Mucosa of rectum (tissue), 2 donors: Measurements from ENCODE around the gene COA3.

ENCODE experiments used
- H3K27ac ChIP-seq, 2 donors: one replicate each; pipeline ENCODE4 v1.7.0; 2013; ENCODE audit warnings: inconsistent platforms in 2 of 2, low read depth in 2 of 2, low read length in 2 of 2
- H3K27me3 ChIP-seq, 2 donors: one replicate each; pipeline ENCODE4 v1.7.0; 2013; ENCODE audit warnings: low read length in 2 of 2; ENCODE audit not compliant: control insufficient read depth in 2 of 2, insufficient read depth in 2 of 2
- H3K36me3 ChIP-seq, 2 donors: one replicate each; pipeline ENCODE4 v1.7.0; 2013; ENCODE audit warnings: low read length in 2 of 2; ENCODE audit not compliant: control insufficient read depth in 2 of 2, insufficient read depth in 2 of 2
- H3K4me1 ChIP-seq, 2 donors: one replicate each; pipeline ENCODE4 v1.7.0; 2013; ENCODE audit warnings: low read length in 2 of 2, mild to moderate bottlenecking in 1 of 2; ENCODE audit not compliant: control insufficient read depth in 2 of 2, insufficient read depth in 2 of 2
- H3K4me3 ChIP-seq, 2 donors: one replicate each; pipeline ENCODE4 v1.7.0; 2013; ENCODE audit warnings: low read length in 2 of 2
- H3K9ac ChIP-seq, 2 donors: one replicate each; pipeline ENCODE4 v1.7.0; 2013; ENCODE audit warnings: low read length in 2 of 2, low read depth in 1 of 2, mild to moderate bottlenecking in 1 of 2
- H3K9me3 ChIP-seq, 2 donors: one replicate each; pipeline ENCODE4 v1.7.0; 2013; ENCODE audit warnings: low read length in 2 of 2; ENCODE audit not compliant: control insufficient read depth in 2 of 2
- donor health status: healthy.
- donor health status: Normal muscosa, but diverticular disease.

The COA3 gene

DNA sequence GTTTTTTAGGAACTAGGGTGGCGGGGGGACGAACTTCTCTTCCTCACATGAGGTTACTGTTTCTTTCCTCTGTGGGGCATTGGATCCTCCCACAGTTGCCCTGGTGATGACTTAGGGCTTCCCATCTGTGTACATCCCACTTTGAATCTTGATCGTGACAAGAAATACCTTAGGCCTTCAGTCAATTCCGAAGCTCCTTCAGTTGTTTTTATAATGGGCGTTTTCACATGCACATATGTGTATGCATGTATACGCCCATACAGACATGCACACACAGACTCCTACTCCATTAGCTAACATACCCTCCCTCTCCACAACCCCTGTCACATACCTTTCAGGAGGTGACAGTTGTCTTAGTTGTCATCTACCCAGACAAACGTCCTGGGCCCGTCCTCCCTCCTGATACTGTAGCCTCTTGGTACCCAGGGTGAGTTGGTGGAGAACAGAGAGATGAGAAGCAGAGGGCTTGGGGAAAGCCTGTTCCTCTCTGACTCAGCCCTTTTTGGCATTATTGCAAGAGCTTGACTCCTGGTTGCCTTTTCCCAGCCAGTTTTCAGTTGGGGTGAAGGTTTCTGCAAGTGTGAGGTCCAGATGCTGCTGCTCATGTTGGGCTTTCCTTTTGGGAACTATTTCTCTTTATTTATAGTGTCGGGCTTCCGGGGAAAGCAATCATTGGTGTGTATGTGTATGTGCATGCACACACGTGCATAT lies 43.6 kb upstream of the COA3 start:
- no peak overlapping the region for H3K9ac ChIP-seq
- no peaks in the 10 kb centered on the region for H3K4me1 ChIP-seq
- no peak overlapping the region for H3K4me3 ChIP-seq
- no peak overlapping the region for H3K27ac ChIP-seq
- H3K36me3 ChIP-seq: peaks cover 62 to 63% of the 10 kb centered on the region in 2 donors
- H3K27me3 ChIP-seq: no peaks in the 10 kb centered on the region
- no peaks in the 10 kb centered on the region for H3K9me3 ChIP-seq

DNA sequence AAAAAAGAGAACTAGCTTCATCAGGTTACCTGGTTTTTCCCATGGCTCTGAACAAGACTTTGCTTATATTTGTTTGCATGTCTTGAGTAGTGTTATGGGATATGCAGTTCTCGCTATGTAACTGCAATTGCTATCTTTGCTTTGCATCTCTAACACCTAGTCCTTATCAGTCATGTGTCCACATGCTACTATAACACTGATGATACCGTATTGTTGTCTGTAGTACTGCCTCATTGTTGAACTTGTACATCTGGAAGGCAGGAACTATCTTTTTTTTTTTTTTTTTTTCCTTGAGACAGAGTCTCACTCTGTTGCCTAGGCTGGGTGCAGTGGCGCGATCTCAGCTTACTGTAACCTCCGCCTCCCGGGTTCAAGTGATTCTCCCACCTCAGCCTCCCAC lies 37.2 kb upstream of the COA3 start:
- Histone ChIP-seq H3K4me1 (peaks cover 11 to 16% of the 10 kb centered on the region in 2 donors), H3K9me3 (no peaks in the 10 kb centered on the region), H3K27me3 (no peaks in the 10 kb centered on the region), H3K36me3 (peaks cover 24 to 34% of the 10 kb centered on the region in 2 donors), H3K9ac (no peak overlapping the region), H3K27ac (no peak overlapping the region), H3K4me3 (no peak overlapping the region)

DNA sequence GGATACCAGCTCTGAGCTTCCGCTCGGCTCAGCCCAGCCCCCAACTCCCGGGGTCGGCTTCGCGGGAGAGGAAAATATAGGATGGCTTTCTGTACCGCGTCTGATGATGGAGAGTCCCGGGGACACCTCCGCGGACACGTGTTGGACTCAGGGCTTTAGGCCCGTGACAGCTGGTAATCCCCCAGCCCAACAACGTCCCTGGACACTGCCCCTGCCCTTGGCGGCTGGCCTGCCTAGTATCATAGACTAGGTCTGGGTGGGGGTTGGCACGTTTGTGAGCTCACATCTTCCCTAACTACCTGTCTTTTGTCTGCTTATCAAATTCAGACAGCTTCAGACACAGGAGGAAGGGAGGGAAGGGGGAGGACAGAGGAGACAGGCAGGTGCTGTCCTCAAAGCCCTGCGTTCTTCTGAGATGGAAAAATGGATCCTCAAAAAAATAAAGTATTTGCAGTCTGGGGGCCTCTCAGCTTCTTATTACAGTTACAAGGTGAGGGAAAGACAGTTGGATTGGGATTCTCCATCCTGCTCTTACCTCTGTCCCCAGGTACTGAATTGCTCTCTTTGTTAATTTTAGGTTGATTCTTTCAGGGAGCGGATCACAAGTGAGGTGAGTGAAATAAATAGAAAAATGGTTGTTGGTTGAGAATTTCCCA lies 35.4 kb upstream of the COA3 start:
- no peaks in the 10 kb centered on the region for H3K27me3 ChIP-seq
- peaks cover 19 to 26% of the 10 kb centered on the region in 2 donors for H3K36me3 ChIP-seq
- no peaks in the 10 kb centered on the region for H3K9me3 ChIP-seq
- H3K4me1 ChIP-seq: peaks cover 11 to 16% of the 10 kb centered on the region in 2 donors
- H3K9ac ChIP-seq: peak overlapping the region; percentile 93 to 94
- peak overlapping the region; percentile 93 to 99 for H3K4me3 ChIP-seq
- H3K27ac ChIP-seq: peak overlapping the region; percentile 69 to 87

DNA sequence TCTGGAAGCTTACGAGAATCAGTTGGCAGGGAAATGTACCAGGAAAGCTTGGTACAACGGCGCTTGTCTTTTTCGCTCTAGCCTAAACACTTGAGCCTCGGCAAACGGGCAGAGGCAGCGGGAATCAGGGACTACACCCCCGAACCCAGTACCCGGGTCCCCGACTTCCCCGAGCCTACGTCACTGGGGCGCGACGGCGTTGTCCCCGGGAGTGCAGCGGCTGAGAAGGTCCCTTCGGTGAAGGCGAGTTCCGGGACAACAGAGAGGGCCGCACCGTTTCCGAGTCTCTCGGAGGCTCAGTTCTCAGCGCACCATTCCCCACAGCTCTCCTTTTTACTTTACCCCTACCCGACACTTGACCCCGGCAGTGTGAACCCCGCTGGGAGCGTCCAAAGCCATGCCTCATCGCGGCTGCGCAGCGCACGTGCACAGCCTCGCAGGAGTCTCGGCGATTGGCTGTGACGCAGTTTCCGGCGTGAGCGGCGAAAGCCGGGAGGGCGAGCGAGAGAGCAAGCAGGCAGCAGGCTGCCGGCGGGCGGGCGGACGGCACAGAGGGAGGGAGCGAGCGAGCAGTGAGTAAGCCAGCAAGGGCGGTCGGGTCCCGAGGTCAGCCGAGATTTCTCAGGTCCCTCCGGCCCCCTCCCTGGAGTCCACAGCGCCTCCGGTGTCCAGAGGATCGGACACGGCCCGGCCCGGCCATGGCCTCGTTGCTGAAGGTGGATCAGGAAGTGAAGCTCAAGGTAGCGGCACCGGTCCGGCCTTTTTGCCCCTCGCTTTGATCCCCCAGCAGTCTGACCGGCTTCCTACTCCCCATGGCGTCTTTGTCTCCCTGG lies 34.6 kb upstream of the COA3 start, which contains the start of gene PSME3:
PSME3 (plus strand) TSS at position 464 of the 833 bp plus-strand sequence; CDS start at position 699, 235 bp downstream.
- H3K27me3 ChIP-seq: no peaks in the 10 kb centered on the region
- H3K4me1 ChIP-seq: peaks cover 11 to 16% of the 10 kb centered on the region in 2 donors
- H3K27ac ChIP-seq: peak within 1 kb of the TSS; percentile 69 to 87
- H3K36me3 ChIP-seq: peaks cover 13 to 19% of the 10 kb centered on the region in 2 donors
- H3K9ac ChIP-seq: peak within 1 kb of the TSS; percentile 93 to 94
- H3K9me3 ChIP-seq: no peaks in the 10 kb centered on the region
- H3K4me3 ChIP-seq: peak within 1 kb of the TSS; percentile 93 to 99

DNA sequence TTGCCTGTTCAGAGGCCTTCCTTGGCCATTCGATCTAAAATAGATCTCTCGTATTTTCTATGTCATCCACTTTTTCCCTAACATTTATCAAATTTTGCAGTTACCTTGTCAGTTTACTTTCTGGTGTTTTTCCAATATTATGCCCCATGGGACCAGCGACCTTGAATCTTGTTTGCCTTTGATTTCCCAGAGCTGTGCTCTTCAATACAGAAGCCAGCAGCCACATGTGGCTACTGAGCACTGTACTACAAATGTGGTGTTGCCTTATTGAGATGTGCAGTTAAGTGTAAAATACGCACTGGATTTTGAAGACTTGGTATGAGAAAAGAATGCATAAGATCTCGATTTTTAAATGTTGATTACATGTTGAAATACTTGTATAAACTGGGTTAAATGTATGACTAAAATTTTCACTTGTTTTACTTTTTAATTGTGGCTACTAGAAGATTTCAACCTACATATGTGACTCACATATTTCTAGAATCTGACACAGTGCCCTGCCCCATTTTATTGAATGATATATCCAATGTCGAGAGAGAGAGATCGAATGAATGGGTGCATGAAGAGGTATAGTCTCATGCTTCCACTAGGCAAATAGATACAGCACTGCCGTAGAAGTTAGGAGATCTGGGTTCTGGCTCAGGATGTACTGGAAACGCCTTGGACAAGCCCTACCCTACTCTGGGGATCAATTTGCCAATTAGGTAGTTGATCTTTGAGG lies 33.9 kb upstream of the COA3 start:
- no peaks in the 10 kb centered on the region for H3K9me3 ChIP-seq
- H3K27ac ChIP-seq: peak overlapping the region; percentile 69 to 87
- no peaks in the 10 kb centered on the region for H3K27me3 ChIP-seq
- H3K36me3 ChIP-seq: peaks cover 6 to 11% of the 10 kb centered on the region in 2 donors
- peak overlapping the region; percentile 93 to 94 for H3K9ac ChIP-seq
- peaks cover 11 to 16% of the 10 kb centered on the region in 2 donors for H3K4me1 ChIP-seq
- peak overlapping the region; percentile 93 to 99 for H3K4me3 ChIP-seq

DNA sequence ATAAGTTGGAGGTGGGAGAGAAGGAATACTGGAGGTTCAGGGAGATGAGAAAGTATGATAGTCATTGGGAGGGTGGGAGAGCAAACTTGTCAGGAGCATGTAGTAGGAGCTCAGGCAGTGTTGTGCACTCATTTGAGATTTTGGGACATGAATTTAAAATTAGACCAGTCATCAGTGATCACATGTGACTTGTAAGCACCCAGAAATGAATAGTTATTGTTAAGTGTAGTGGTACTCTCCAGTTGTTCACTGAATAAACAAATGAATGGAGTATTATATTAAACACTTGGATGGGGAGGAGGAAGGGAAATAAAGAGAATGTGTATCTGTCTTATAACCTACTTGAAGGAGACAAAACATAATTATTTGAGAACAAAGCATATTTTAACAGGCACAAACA lies 32.5 kb upstream of the COA3 start:
- H3K9me3 ChIP-seq: no peaks in the 10 kb centered on the region
- H3K4me3 ChIP-seq: no peak overlapping the region
- H3K27ac ChIP-seq: no peak overlapping the region
- H3K27me3 ChIP-seq: no peaks in the 10 kb centered on the region
- peaks cover 0 to 5% of the 10 kb centered on the region in 2 donors for H3K36me3 ChIP-seq
- H3K4me1 ChIP-seq: peaks cover 11 to 16% of the 10 kb centered on the region in 2 donors
- no peak overlapping the region for H3K9ac ChIP-seq

DNA sequence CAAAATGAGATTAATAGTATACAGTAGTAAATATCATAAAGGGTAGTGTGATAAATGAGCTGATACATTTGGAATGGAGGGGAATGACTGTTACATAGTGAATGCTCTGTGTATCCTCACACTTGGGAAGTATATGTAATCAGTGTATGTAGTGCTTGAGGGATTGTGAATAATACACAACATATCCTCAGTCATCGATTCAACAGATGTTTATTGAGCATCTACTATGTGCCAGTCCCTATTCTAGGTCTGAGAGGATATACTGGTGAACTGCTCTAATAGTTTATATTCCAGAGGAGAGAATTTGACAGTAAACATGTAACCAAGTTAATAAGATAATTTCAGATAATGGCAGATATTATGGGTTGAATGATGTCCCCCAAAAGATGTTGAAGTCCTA lies 29.0 kb upstream of the COA3 start:
- no peaks in the 10 kb centered on the region for H3K36me3 ChIP-seq
- H3K9me3 ChIP-seq: no peaks in the 10 kb centered on the region
- H3K4me1 ChIP-seq: peaks cover 7 to 8% of the 10 kb centered on the region in 2 donors
- H3K27me3 ChIP-seq: no peaks in the 10 kb centered on the region
- H3K9ac ChIP-seq: no peak overlapping the region
- H3K27ac ChIP-seq: no peak overlapping the region
- no peak overlapping the region for H3K4me3 ChIP-seq

DNA sequence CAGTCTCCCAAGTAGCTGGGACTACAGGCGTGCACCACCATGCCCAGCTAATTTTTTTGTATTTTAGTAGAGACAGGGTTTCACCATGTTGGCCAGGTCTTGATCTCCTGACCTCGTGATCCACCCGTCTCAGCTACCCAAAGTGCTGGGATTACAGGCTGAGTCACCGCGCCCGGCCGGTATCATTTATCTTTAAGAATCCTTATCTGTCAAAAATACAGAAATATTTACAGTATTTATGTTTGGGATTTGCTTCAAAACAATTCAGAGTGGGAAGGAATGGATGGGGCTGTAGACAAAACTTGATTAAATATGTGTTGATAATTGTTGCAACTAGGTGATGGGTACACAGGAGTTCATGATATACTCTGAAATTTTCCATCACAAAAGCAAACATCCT lies 22.7 kb upstream of the COA3 start:
- no peak overlapping the region for H3K4me3 ChIP-seq
- no peaks in the 10 kb centered on the region for H3K27me3 ChIP-seq
- H3K36me3 ChIP-seq: peaks cover 32 to 49% of the 10 kb centered on the region in 2 donors
- no peaks in the 10 kb centered on the region for H3K9me3 ChIP-seq
- no peak overlapping the region for H3K9ac ChIP-seq
- H3K27ac ChIP-seq: no peak overlapping the region
- H3K4me1 ChIP-seq: peaks cover 4% of the 10 kb centered on the region in 2 donors

DNA sequence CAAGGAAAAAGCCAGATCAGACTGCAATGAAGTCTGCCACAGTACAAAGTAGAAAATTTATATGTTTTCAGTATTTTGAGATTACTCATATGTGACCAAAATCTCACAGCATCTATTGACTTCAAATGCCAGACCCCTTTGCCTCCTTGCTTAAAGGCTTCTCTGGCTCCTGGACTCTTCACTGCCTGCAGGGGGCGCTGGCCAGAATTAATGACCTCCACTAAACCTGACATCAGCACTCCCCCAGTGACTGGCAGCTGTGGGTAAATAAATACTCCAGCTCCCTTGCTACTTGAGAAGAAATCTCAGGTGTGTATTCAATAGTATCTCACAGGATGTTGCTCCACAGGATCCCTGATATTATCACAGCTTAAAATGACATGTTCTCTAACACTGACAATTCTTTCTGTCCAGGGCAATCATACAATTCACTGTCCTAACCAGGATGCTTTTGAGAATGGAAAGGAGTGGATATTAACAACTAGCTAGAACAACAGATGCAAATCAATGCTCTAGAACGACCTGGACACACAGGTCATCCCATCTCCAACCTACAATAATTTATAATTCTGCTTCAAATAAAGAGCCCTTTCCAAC lies 21.5 kb upstream of the COA3 start:
- Histone ChIP-seq H3K27me3 (no peaks in the 10 kb centered on the region), H3K4me3 (no peak overlapping the region), H3K27ac (no peak overlapping the region), H3K36me3 (peaks cover 43 to 60% of the 10 kb centered on the region in 2 donors), H3K4me1 (peaks cover 4% of the 10 kb centered on the region in 2 donors), H3K9ac (no peak overlapping the region), H3K9me3 (no peaks in the 10 kb centered on the region)
